IMR-90 (cell line): ENCODE results near the gene C2orf74. TPM values are rescaled to one million over a fixed set of nuclear protein-coding genes. Genes with fewer than 3 reads are reported as not detected.

ENCODE experiments used
- ATAC-seq: fragments of 200-7000 bp; cut with Tn5 transposase; 2 replicates; pipeline ENCODE4 v1.9.1; 2020; ENCODE audit warnings: low read depth, mild to moderate bottlenecking, moderate library complexity
- BruUV-seq: library from RNA; stranded (reverse); fragments of 400-500 nt; replicated peaks from 2 replicates; lab custom pipeline; 2021; lab: Mats Ljungman, UMichigan
- CTCF ChIA-PET: fragments of 300-600 bp; formaldehyde crosslinking; extraction: SDS; loops from one replicate; lab custom pipeline; 2021; ENCODE audit warnings: antibody characterized with exemption; lab: Yijun Ruan, JAX
- POLR2A ChIA-PET: fragments of 300-600 bp; sonication (Branson Sonifier 250); formaldehyde crosslinking; loops from one replicate; lab custom pipeline; 2022; ENCODE audit warnings: antibody characterized with exemption; ENCODE audit not compliant: unreplicated experiment; lab: Charles Lee
- DNase-seq: peaks from one replicate; pipeline ENCODE4 v3.0.0; 2013
- H2AFZ ChIP-seq: replicated peaks from 2 replicates; pipeline ENCODE3; 2013; ENCODE audit warnings: low read length, mild to moderate bottlenecking; ENCODE audit not compliant: poor library complexity
- H2AK5ac ChIP-seq: 2 replicates; pipeline ENCODE4 v1.6.1; 2013; ENCODE audit warnings: low read depth, low read length, inconsistent platforms
- H2AK9ac ChIP-seq: replicated peaks from 2 replicates; pipeline ENCODE3; 2013; ENCODE audit warnings: mild to moderate bottlenecking, low read depth, low read length, moderate library complexity; ENCODE audit not compliant: poor library complexity
- H2BK120ac ChIP-seq: 2 replicates; pipeline ENCODE4 v1.6.1; 2013; ENCODE audit warnings: low read depth, low read length, inconsistent platforms
- H2BK15ac ChIP-seq: 3 replicates; pipeline ENCODE4 v1.6.1; 2013; ENCODE audit warnings: low read depth, low read length, inconsistent platforms
- H2BK20ac ChIP-seq: 2 replicates; pipeline ENCODE4 v1.6.1; 2013; ENCODE audit warnings: low read depth, mild to moderate bottlenecking, inconsistent platforms, low read length, moderate library complexity
- H2BK5ac ChIP-seq: 2 replicates; pipeline ENCODE4 v1.6.1; 2013; ENCODE audit warnings: mild to moderate bottlenecking, low read depth, low read length, inconsistent platforms; ENCODE audit not compliant: poor library complexity, severe bottlenecking
- H3K14ac ChIP-seq: replicated peaks from 2 replicates; pipeline ENCODE4 v1.6.1; 2013; ENCODE audit warnings: low read depth, low read length, inconsistent platforms
- H3K18ac ChIP-seq: 2 replicates; pipeline ENCODE4 v1.6.1; 2013; ENCODE audit warnings: low read depth, low read length, control low read depth
- H3K23ac ChIP-seq: 2 replicates; pipeline ENCODE4 v1.6.1; 2013; ENCODE audit warnings: low read depth, low read length, inconsistent platforms
- H3K27ac ChIP-seq: 2 replicates; pipeline ENCODE4 v1.5.1; 2013; ENCODE audit warnings: mild to moderate bottlenecking, control low read depth, low read length; ENCODE audit not compliant: insufficient read depth
- H3K27me3 ChIP-seq: 2 replicates; pipeline ENCODE4 v1.6.1; 2013; ENCODE audit warnings: low read length; ENCODE audit not compliant: control insufficient read depth, insufficient read depth
- H3K36me3 ChIP-seq: 2 replicates; pipeline ENCODE4 v1.6.1; 2013; ENCODE audit warnings: low read length, mixed read lengths; ENCODE audit not compliant: control insufficient read depth, insufficient read depth
- H3K4ac ChIP-seq: 2 replicates; pipeline ENCODE4 v1.6.1; 2013; ENCODE audit warnings: low read depth, low read length, inconsistent platforms
- H3K4me1 ChIP-seq: 2 replicates; pipeline ENCODE4 v1.6.1; 2013; ENCODE audit warnings: low read length, mixed read lengths; ENCODE audit not compliant: control insufficient read depth, insufficient read depth
- H3K4me2 ChIP-seq: 2 replicates; pipeline ENCODE4 v1.6.1; 2013; ENCODE audit warnings: low read depth, mild to moderate bottlenecking, control low read depth, low read length, moderate library complexity
- H3K4me3 ChIP-seq: 2 replicates; pipeline ENCODE4 v1.5.1; 2013; ENCODE audit warnings: low read depth, mild to moderate bottlenecking, control low read depth, low read length, moderate library complexity; ENCODE audit not compliant: insufficient read depth
- H3K56ac ChIP-seq: 2 replicates; pipeline ENCODE4 v1.6.1; 2013; ENCODE audit warnings: low read length, inconsistent platforms; ENCODE audit not compliant: insufficient read depth; ENCODE audit errors: extremely low read depth
- H3K79me1 ChIP-seq, 2 experiments: 2 replicates each; pipeline ENCODE4 v1.6.1; 2013; ENCODE audit warnings: low read length in 2 of 2, inconsistent platforms in 1 of 2, low read depth in 1 of 2
- H3K9ac ChIP-seq: 2 replicates; pipeline ENCODE4 v1.6.1; 2013; ENCODE audit warnings: low read depth, low read length, control low read depth
- H3K9me1 ChIP-seq: 2 replicates; pipeline ENCODE4 v1.6.1; 2013; ENCODE audit warnings: low read length, inconsistent platforms; ENCODE audit not compliant: insufficient read depth
- H3K9me3 ChIP-seq: 2 replicates; pipeline ENCODE4 v1.6.1; 2013; ENCODE audit warnings: low read length; ENCODE audit not compliant: control insufficient read depth, insufficient read depth
- H4K20me1 ChIP-seq: 2 replicates; pipeline ENCODE4 v1.6.1; 2013; ENCODE audit warnings: low read length, inconsistent platforms; ENCODE audit not compliant: insufficient read depth
- H4K5ac ChIP-seq: 2 replicates; pipeline ENCODE4 v1.6.1; 2013; ENCODE audit warnings: mild to moderate bottlenecking, low read depth, low read length, control low read depth
- H4K8ac ChIP-seq, 2 experiments: 2 replicates each; pipeline ENCODE4 v1.6.1; 2013; ENCODE audit warnings: low read depth in 2 of 2, low read length in 2 of 2, control low read depth in 1 of 2, inconsistent platforms in 1 of 2
- H4K91ac ChIP-seq: 2 replicates; pipeline ENCODE4 v1.6.1; 2013; ENCODE audit warnings: low read depth, low read length, inconsistent platforms; ENCODE audit not compliant: insufficient read depth
- CHD1 ChIP-seq: IDR thresholded peaks from 2 replicates; pipeline ENCODE4 v1.6.1; 2012; ENCODE audit warnings: low read depth, low read length, improper control_type of control experiment
- WGBS, 2 experiments: methylation state at CpG; one replicate each; pipeline versions ENCODE4 v1.1.5 to v1.1.7; 2013; ENCODE audit warnings: missing lambda C conversion rate in 2 of 2; ENCODE audit not compliant: insufficient read length in 1 of 2; ENCODE audit errors: extremely low coverage in 2 of 2; 5-methylcytosine and 5-hydroxymethylcytosine counted together
- dilution Hi-C: fragments of 300-500 bp; cut with HindIII; formaldehyde crosslinking; loops from one replicate; pipeline ENCODE4 v1.14.3; 2018; ENCODE audit warnings: low sequenced_read_pairs; ENCODE audit not compliant: unreplicated experiment
- in situ Hi-C: fragments of 300-500 bp; cut with MboI; formaldehyde crosslinking; loops from 3 replicates; pipeline ENCODE4 v1.14.3; 2019; ENCODE audit warnings: low sequenced_read_pairs, inconsistent platforms, mixed read lengths
- intact Hi-C: fragments of 100-400 bp; cut with micrococcal nuclease; formaldehyde crosslinking; loops from 2 replicates; pipeline ENCODE4 v1.10.0; 2022
- polyA plus RNA-seq, 3 experiments: library from polyadenylated mRNA; depleted of rRNA; stranded (reverse); fragments of >200 nt; gene quantifications; 2 replicates each; pipeline ENCODE4 v1.2.3, GENCODE V29; 2012; ENCODE audit warnings: low replicate concordance in 1 of 3
- total RNA-seq: library from RNA; depleted of rRNA; stranded (reverse); fragments of >200 nt; gene quantifications from 2 replicates; pipeline ENCODE4 v1.2.3, GENCODE V29; 2012
- TF ChIP-seq, protein P1 (sequence below): conservative IDR thresholded peaks from 2 replicates; pipeline ENCODE4 v1.5.1; 2012; ENCODE audit warnings: mild to moderate bottlenecking, low read depth, low read length, improper control_type of control experiment

Gene C2orf74
- total and polyA plus RNA-seq, 2 of the 4 experiments (the other 2 are of a cell fraction): 8.4 to 21.9 TPM

GRCh38 chr2:61187085-61187484 lies 25.1 kb downstream of the C2orf74 start:
- dilution Hi-C loops: no loop called here
- no peak overlapping the region for H4K8ac ChIP-seq

More at GRCh38 chr2:61187085-61187484, 25.1 kb downstream of the C2orf74 start:
- DNase-seq (no peak), ATAC-seq (no peak)
- Histone ChIP-seq H3K18ac (no peak overlapping the region), H2AK5ac (no peak overlapping the region), H3K27me3 (no peaks in the 10 kb centered on the region), H2AFZ (no peak overlapping the region), H3K9me3 (no peaks in the 10 kb centered on the region), H3K56ac (no peak overlapping the region), H3K14ac (no peak overlapping the region), H3K4me3 (no peak overlapping the region), H3K23ac (no peak overlapping the region), H4K91ac (no peak overlapping the region), H2BK20ac (no peak overlapping the region), H2BK5ac (no peak overlapping the region), H3K4me1 (no peaks in the 10 kb centered on the region), H3K27ac (no peak overlapping the region), H2BK120ac (no peak overlapping the region), H3K9me1 (no peaks in the 10 kb centered on the region; the same call in none of the 2 replicates), H4K5ac (no peak overlapping the region), H3K4ac (no peak overlapping the region), H3K79me1 (peaks cover 25 to 39% of the 10 kb centered on the region in 2 experiments), H4K20me1 (no peaks in the 10 kb centered on the region; the same call in 1 of the 2 replicates), H3K9ac (no peak overlapping the region), H2BK15ac (no peak overlapping the region), H3K36me3 (peaks cover 59% of the 10 kb centered on the region), H2AK9ac (no peak overlapping the region), H3K4me2 (no peak overlapping the region)
- in situ Hi-C loops: no loop called here
- ChIA-PET POLR2A (no interaction called here), CTCF (no interaction called here)
- intact Hi-C loops: no loop called here
- WGBS, 2 experiments: no CpG with 5 or more reads among the region's 4 CpGs
- BruUV-seq: no TSS peak
- TF ChIP-seq, protein P1, sequence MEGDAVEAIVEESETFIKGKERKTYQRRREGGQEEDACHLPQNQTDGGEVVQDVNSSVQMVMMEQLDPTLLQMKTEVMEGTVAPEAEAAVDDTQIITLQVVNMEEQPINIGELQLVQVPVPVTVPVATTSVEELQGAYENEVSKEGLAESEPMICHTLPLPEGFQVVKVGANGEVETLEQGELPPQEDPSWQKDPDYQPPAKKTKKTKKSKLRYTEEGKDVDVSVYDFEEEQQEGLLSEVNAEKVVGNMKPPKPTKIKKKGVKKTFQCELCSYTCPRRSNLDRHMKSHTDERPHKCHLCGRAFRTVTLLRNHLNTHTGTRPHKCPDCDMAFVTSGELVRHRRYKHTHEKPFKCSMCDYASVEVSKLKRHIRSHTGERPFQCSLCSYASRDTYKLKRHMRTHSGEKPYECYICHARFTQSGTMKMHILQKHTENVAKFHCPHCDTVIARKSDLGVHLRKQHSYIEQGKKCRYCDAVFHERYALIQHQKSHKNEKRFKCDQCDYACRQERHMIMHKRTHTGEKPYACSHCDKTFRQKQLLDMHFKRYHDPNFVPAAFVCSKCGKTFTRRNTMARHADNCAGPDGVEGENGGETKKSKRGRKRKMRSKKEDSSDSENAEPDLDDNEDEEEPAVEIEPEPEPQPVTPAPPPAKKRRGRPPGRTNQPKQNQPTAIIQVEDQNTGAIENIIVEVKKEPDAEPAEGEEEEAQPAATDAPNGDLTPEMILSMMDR: no peak
- no peak for TF ChIP-seq CHD1
